ENCODE measurements around the gene H1-8.
"Not testable (repeated sequence)": the region's sequence is repeated elsewhere in the genome, so short reads cannot be mapped to it uniquely, and the experiment has no call there.

The H1-8 gene

GRCh38 chr3:129543156-129543790 is at the start of gene H1-8:
H1-8 (plus strand) TSS chr3:129543175; CDS start chr3:129543219, 44 bp downstream.
- no peak for DNase-seq

GRCh38 chr3:129493206-129493605 is 49.8 kb upstream of the H1-8 start:
- DNase-seq = no peak

GRCh38 chr3:129494499-129494898 is 48.5 kb upstream of the H1-8 start:
- DNase-seq = not testable (repeated sequence)

GRCh38 chr3:129495006-129495639 is 47.9 kb upstream of the H1-8 start:
- DNase-seq = not testable (repeated sequence)

GRCh38 chr3:129497876-129498275 is 45.1 kb upstream of the H1-8 start:
- DNase-seq = not testable (repeated sequence)

GRCh38 chr3:129498603-129499488 is 44.1 kb upstream of the H1-8 start:
- not testable (repeated sequence) for DNase-seq

- not testable (repeated sequence) for DNase-seq
These were observed 43.2 kb upstream of the H1-8 start for GRCh38 chr3:129499604-129500333.

- DNase-seq = no peak
These were observed 42.7 kb upstream of the H1-8 start for GRCh38 chr3:129500334-129500658.

GRCh38 chr3:129501630-129502029 is 41.3 kb upstream of the H1-8 start:
- DNase-seq = no peak

GRCh38 chr3:129502641-129503408 is 40.1 kb upstream of the H1-8 start:
- DNase-seq = no peak

GRCh38 chr3:129503471-129504291 is 39.3 kb upstream of the H1-8 start:
- DNase-seq = no peak

- no peak for DNase-seq
These were observed 38.4 kb upstream of the H1-8 start for GRCh38 chr3:129504471-129505100.

GRCh38 chr3:129505341-129505740 is 37.6 kb upstream of the H1-8 start:
- DNase-seq = no peak

- no peak for DNase-seq
These were observed 36.7 kb upstream of the H1-8 start for GRCh38 chr3:129506231-129506742.

GRCh38 chr3:129507181-129507831 is 35.7 kb upstream of the H1-8 start:
- DNase-seq = no peak

- no peak for DNase-seq
These were observed 30.4 kb upstream of the H1-8 start for GRCh38 chr3:129512595-129512994.

- no peak for DNase-seq
These were observed 29.3 kb upstream of the H1-8 start for GRCh38 chr3:129513705-129514104.

GRCh38 chr3:129514110-129514509 is 28.9 kb upstream of the H1-8 start:
- DNase-seq = no peak

GRCh38 chr3:129514563-129514962 is 28.4 kb upstream of the H1-8 start:
- DNase-seq = no peak

Data from CD4-positive, alpha-beta T cell treated with Interleukin-17A for 1 hour (primary cell).